WTC11 (cell line): Measurements from ENCODE around the gene FAM114A1.

Experiments
- CTCF ChIP-seq: fragments of 200-600 bp; IDR thresholded peaks from 2 replicates; pipeline ENCODE4 v1.8.0; 2022; ENCODE audit warnings: antibody characterized with exemption
- E2F5 ChIP-seq: sonication (generic); formaldehyde crosslinking; IDR thresholded peaks from 2 replicates; pipeline ENCODE4 v1.8.1; 2022; ENCODE audit warnings: mild to moderate bottlenecking, moderate library complexity, missing genetic modification reagents
- ESRRA ChIP-seq: sonication (generic); formaldehyde crosslinking; IDR thresholded peaks from 2 replicates; pipeline ENCODE4 v1.8.1; 2022; ENCODE audit warnings: mild to moderate bottlenecking, missing genetic modification reagents, borderline replicate concordance
- FOXP1 ChIP-seq: sonication (generic); formaldehyde crosslinking; IDR thresholded peaks from 2 replicates; pipeline ENCODE4 v1.8.0; 2022; ENCODE audit warnings: missing genetic modification reagents, mild to moderate bottlenecking, moderate library complexity, borderline replicate concordance
- JUN ChIP-seq: sonication (generic); formaldehyde crosslinking; IDR thresholded peaks from 2 replicates; pipeline ENCODE4 v1.8.0; 2023; ENCODE audit warnings: mild to moderate bottlenecking, missing genetic modification reagents
- MAX ChIP-seq: sonication (generic); formaldehyde crosslinking; IDR thresholded peaks from 2 replicates; pipeline ENCODE4 v1.8.0; 2022; ENCODE audit warnings: mild to moderate bottlenecking, missing genetic modification reagents
- NFYB ChIP-seq: sonication (generic); formaldehyde crosslinking; conservative IDR thresholded peaks from 2 replicates; pipeline ENCODE4 v1.8.0; 2022; ENCODE audit warnings: low read depth, missing genetic modification reagents
- PRDM15 ChIP-seq: sonication (generic); formaldehyde crosslinking; IDR thresholded peaks from 2 replicates; pipeline ENCODE4 v1.8.0; 2022; ENCODE audit warnings: missing genetic modification reagents
- SP1 ChIP-seq: sonication (generic); formaldehyde crosslinking; conservative IDR thresholded peaks from 2 replicates; pipeline ENCODE4 v1.8.1; 2022; ENCODE audit warnings: missing genetic modification reagents
- TCF7 ChIP-seq: sonication (generic); formaldehyde crosslinking; IDR thresholded peaks from 2 replicates; pipeline ENCODE4 v1.8.0; 2022; ENCODE audit warnings: mild to moderate bottlenecking, low read depth, missing genetic modification reagents, moderate library complexity
- ZNF138 ChIP-seq: sonication (generic); formaldehyde crosslinking; conservative IDR thresholded peaks from 2 replicates; pipeline ENCODE4 v1.8.1; 2022; ENCODE audit warnings: mild to moderate bottlenecking, moderate library complexity, missing genetic modification reagents
- ZNF317 ChIP-seq: sonication (generic); formaldehyde crosslinking; IDR thresholded peaks from 2 replicates; pipeline ENCODE4 v1.8.1; 2023; ENCODE audit warnings: low read depth, mild to moderate bottlenecking, moderate library complexity, missing genetic modification reagents, borderline replicate concordance

GRCh38 chr4:38819569-38819968 is 48.0 kb upstream of the FAM114A1 start:
- TF ChIP-seq ESRRA (no peak), CTCF (no peak), ZNF317 (CRISPR knock-in tag) (no peak), MAX (CRISPR knock-in tag) (no peak), NFYB (CRISPR knock-in tag) (no peak), PRDM15 (no peak), E2F5 (no peak), FOXP1 (CRISPR knock-in tag) (no peak), JUN (CRISPR knock-in tag) (no peak), TCF7 (CRISPR knock-in tag) (no peak), ZNF138 (CRISPR knock-in tag) (no peak), SP1 (CRISPR knock-in tag) (no peak)
